Stimulated activated CD8-positive, alpha-beta memory T cell treated with anti-CD3 and anti-CD28 coated beads, Interleukin-7, amount 100 ng/mL, for 24 hours (primary cell): Measurements from ENCODE around the gene HOMEZ.
"Not testable (repeated sequence)": the region's sequence is repeated elsewhere in the genome, so short reads cannot be mapped to it uniquely, and the experiment has no call there.

Experiments
- DNase-seq: peaks from one replicate; pipeline ENCODE4 v3.0.0-alpha.2; 2020; ENCODE audit warnings: low read depth

The HOMEZ gene

GRCh38 chr14:23281247-23281646 lies 4.7 kb downstream of the HOMEZ start:
- DNase-seq = no peak

GRCh38 chr14:23277928-23278327 lies 8.0 kb downstream of the HOMEZ start:
- not testable (repeated sequence) for DNase-seq

GRCh38 chr14:23277189-23277588 lies 8.7 kb downstream of the HOMEZ start:
- no peak for DNase-seq

GRCh38 chr14:23275412-23275811 lies 10.5 kb downstream of the HOMEZ start:
- no peak for DNase-seq

- DNase-seq = no peak
Observed at GRCh38 chr14:23269193-23269592, 16.7 kb downstream of the HOMEZ start.

GRCh38 chr14:23260849-23261248 lies 25.1 kb downstream of the HOMEZ start:
- not testable (repeated sequence) for DNase-seq

- no peak for DNase-seq
Observed at GRCh38 chr14:23259426-23259825, 26.5 kb downstream of the HOMEZ start.

GRCh38 chr14:23258256-23258655 lies 27.7 kb downstream of the HOMEZ start:
- no peak for DNase-seq

GRCh38 chr14:23252420-23253333 lies 33.3 kb downstream of the HOMEZ start:
- no peak for DNase-seq

- DNase-seq = no peak
Observed at GRCh38 chr14:23252006-23252405, 33.9 kb downstream of the HOMEZ start.

GRCh38 chr14:23249824-23250223 lies 36.1 kb downstream of the HOMEZ start:
- DNase-seq = no peak

GRCh38 chr14:23248601-23249000 lies 37.3 kb downstream of the HOMEZ start:
- no peak for DNase-seq

- DNase-seq = no peak
Observed at GRCh38 chr14:23245282-23245681, 40.6 kb downstream of the HOMEZ start.

- DNase-seq = no peak
Observed at GRCh38 chr14:23243066-23243465, 42.9 kb downstream of the HOMEZ start.

GRCh38 chr14:23242076-23242475 lies 43.9 kb downstream of the HOMEZ start:
- no peak for DNase-seq

GRCh38 chr14:23241061-23241715 lies 44.7 kb downstream of the HOMEZ start:
- not testable (repeated sequence) for DNase-seq

GRCh38 chr14:23240661-23241060 lies 45.3 kb downstream of the HOMEZ start:
- DNase-seq = no peak

- peak; percentile 73 for DNase-seq
Observed at GRCh38 chr14:23237772-23238594, 47.9 kb downstream of the HOMEZ start, which contains the start of gene RNF212B. RNF212B (plus strand) TSS chr14:23237936; CDS start chr14:23240346, 2,410 bp downstream.

GRCh38 chr14:23232241-23232808 lies 53.6 kb downstream of the HOMEZ start:
- not testable (repeated sequence) for DNase-seq

GRCh38 chr14:23228812-23229211 lies 57.1 kb downstream of the HOMEZ start:
- DNase-seq = no peak

- DNase-seq = no peak
Observed at GRCh38 chr14:23227566-23227965, 58.4 kb downstream of the HOMEZ start.

GRCh38 chr14:23224958-23225357 lies 61.0 kb downstream of the HOMEZ start:
- DNase-seq = not testable (repeated sequence)
